GM12801 (cell line): Measurements from ENCODE around the gene EPB41L4A.

Experiments used
- CTCF ChIP-seq: IDR thresholded peaks from one replicate; pipeline ENCODE4 v1.5.1; 2011; ENCODE audit warnings: control low read depth; ENCODE audit not compliant: insufficient read length; ENCODE audit errors: extremely low read depth

Gene EPB41L4A

GRCh38 chr5:112419986-112420864 is 1.1 kb upstream of the EPB41L4A start:
- TF ChIP-seq CTCF: no peak

GRCh38 chr5:112418659-112419163 is 366 bp downstream of the EPB41L4A start:
- TF ChIP-seq CTCF: no peak

- TF ChIP-seq CTCF: no peak
These were observed 982 bp downstream of the EPB41L4A start for GRCh38 chr5:112417931-112418658.

GRCh38 chr5:112415552-112415951 is 3.5 kb downstream of the EPB41L4A start:
- TF ChIP-seq CTCF: no peak

- no peak for TF ChIP-seq CTCF
These were observed 5.5 kb downstream of the EPB41L4A start for GRCh38 chr5:112413611-112414010.

GRCh38 chr5:112412346-112412745 is 6.7 kb downstream of the EPB41L4A start:
- TF ChIP-seq CTCF: no peak

- TF ChIP-seq CTCF: no peak
These were observed 7.2 kb downstream of the EPB41L4A start for GRCh38 chr5:112411903-112412302.
